ENCODE measurements around the gene PRDM9.
"Not testable (repeated sequence)": the region's sequence is repeated elsewhere in the genome, so short reads cannot be mapped to it uniquely, and the experiment has no call there.

PRDM9 gene

GRCh38 chr5:23527216-23527920 lies 20.0 kb downstream of the PRDM9 start:
- in situ Hi-C loops (cut with HindIII; ENCODE audit: low sequenced_read_pairs): not testable (repeated sequence)

GRCh38 chr5:23528677-23529076 lies 21.3 kb downstream of the PRDM9 start:
- in situ Hi-C loops (cut with HindIII; ENCODE audit: low sequenced_read_pairs): no loop called here

GRCh38 chr5:23530571-23530970 lies 23.2 kb downstream of the PRDM9 start:
- in situ Hi-C loops (cut with HindIII; ENCODE audit: low sequenced_read_pairs): no loop called here

- in situ Hi-C loops (cut with HindIII; ENCODE audit: low sequenced_read_pairs): no loop called here
These were observed 63.6 kb downstream of the PRDM9 start for GRCh38 chr5:23571059-23571458.

Data from DLD1 (cell line).